ENCODE results near the gene PDCD4.

DNA sequence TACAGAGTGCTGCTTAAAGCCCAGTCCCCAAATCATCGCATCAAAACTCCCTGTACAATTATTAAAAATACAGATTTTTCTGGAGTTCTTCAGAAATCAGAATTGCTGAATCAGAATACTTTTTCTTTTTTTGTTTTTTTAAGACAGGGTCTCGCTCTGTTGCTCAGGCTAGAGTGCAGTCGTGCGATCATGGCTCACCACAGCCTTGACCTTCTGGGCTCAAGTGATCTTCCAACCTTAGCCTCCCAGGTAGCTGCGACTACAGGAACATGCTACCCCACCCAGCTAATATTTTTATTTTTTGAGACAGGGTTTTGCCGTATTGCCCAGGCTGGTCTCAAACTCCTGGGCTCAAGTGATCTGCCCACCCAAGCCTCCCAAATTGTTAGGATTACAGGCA is 43.3 kb downstream of the PDCD4 start:
- TF ChIP-seq, protein P1, sequence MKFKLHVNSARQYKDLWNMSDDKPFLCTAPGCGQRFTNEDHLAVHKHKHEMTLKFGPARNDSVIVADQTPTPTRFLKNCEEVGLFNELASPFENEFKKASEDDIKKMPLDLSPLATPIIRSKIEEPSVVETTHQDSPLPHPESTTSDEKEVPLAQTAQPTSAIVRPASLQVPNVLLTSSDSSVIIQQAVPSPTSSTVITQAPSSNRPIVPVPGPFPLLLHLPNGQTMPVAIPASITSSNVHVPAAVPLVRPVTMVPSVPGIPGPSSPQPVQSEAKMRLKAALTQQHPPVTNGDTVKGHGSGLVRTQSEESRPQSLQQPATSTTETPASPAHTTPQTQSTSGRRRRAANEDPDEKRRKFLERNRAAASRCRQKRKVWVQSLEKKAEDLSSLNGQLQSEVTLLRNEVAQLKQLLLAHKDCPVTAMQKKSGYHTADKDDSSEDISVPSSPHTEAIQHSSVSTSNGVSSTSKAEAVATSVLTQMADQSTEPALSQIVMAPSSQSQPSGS (IDR thresholded peaks at IDR 0.05; ENCODE audit: low read length) = no peak
- TF ChIP-seq, protein P2, sequence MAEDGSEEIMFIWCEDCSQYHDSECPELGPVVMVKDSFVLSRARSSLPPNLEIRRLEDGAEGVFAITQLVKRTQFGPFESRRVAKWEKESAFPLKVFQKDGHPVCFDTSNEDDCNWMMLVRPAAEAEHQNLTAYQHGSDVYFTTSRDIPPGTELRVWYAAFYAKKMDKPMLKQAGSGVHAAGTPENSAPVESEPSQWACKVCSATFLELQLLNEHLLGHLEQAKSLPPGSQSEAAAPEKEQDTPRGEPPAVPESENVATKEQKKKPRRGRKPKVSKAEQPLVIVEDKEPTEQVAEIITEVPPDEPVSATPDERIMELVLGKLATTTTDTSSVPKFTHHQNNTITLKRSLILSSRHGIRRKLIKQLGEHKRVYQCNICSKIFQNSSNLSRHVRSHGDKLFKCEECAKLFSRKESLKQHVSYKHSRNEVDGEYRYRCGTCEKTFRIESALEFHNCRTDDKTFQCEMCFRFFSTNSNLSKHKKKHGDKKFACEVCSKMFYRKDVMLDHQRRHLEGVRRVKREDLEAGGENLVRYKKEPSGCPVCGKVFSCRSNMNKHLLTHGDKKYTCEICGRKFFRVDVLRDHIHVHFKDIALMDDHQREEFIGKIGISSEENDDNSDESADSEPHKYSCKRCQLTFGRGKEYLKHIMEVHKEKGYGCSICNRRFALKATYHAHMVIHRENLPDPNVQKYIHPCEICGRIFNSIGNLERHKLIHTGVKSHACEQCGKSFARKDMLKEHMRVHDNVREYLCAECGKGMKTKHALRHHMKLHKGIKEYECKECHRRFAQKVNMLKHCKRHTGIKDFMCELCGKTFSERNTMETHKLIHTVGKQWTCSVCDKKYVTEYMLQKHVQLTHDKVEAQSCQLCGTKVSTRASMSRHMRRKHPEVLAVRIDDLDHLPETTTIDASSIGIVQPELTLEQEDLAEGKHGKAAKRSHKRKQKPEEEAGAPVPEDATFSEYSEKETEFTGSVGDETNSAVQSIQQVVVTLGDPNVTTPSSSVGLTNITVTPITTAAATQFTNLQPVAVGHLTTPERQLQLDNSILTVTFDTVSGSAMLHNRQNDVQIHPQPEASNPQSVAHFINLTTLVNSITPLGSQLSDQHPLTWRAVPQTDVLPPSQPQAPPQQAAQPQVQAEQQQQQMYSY (CRISPR knock-in tag; IDR thresholded peaks at IDR 0.05) = no peak
- TF ChIP-seq CREB1 (IDR thresholded peaks at IDR 0.05; ENCODE audit: low read depth) = no peak
- TF ChIP-seq CTCF (IDR thresholded peaks at IDR 0.05 in 2 of 3, conservative IDR thresholded peaks at IDR 0.05 in 1 of 3; ENCODE audit: control insufficient read depth in 2 of 3, extremely low read depth in 1 of 3, insufficient read depth in 1 of 3, low read depth in 3 of 3, low read length in 3 of 3) = no peak
- no peak for TF ChIP-seq JUND (IDR thresholded peaks at IDR 0.05; ENCODE audit: low read depth, low read length)

All from GM12878 (cell line).